ENCODE data around the gene KLHL14.

GRCh38 chr18:32767400-32767799 lies 5.4 kb downstream of the KLHL14 start:
- TF ChIP-seq CTCF (IDR thresholded peaks at IDR 0.05; ENCODE audit: low read depth, low read length) (no peak), EZH2phosphoT487 (IDR thresholded peaks at IDR 0.05; ENCODE audit: low read depth) (no peak)

Data from OCI-LY3 (cell line).